Chondrocyte (in vitro differentiated cells): ENCODE data around the gene TOX4. TPM values are rescaled to one million over a fixed set of nuclear protein-coding genes. Genes with fewer than 3 reads are reported as not detected.

Experiments
- total RNA-seq: library from RNA; stranded (reverse); gene quantifications from 3 replicates; pipeline ENCODE4 v1.2.1, GENCODE V29; 2021

TOX4 gene
- total RNA-seq, 1 donor from 2014 or later = 71.8 TPM

Other genes starting within 250 kb of the TOX4 start
- gene HNRNPC, start 207.8 kb upstream of the TOX4 start, total RNA-seq = 286 to 352 TPM (median 291 TPM) in 3 replicates
- gene RPGRIP1, start 197.1 kb upstream of the TOX4 start, total RNA-seq = not detected in 3 replicates
- gene SUPT16H, start 93.2 kb upstream of the TOX4 start, total RNA-seq = 55.8 to 77.2 TPM (median 57.7 TPM) in 3 replicates
- gene CHD8, start 21.1 kb upstream of the TOX4 start, total RNA-seq = 69.7 to 86.2 TPM (median 69.8 TPM) in 3 replicates
- gene RAB2B, start 236 bp upstream of the TOX4 start, total RNA-seq = 38.1 to 44.4 TPM (median 39.7 TPM) in 3 replicates
- gene METTL3, start 34.1 kb downstream of the TOX4 start, total RNA-seq = 29.3 to 38.5 TPM (median 30.4 TPM) in 3 replicates
- gene SALL2, start 49.2 kb downstream of the TOX4 start, total RNA-seq = 8.7 to 13.1 TPM (median 10.1 TPM) in 3 replicates
- not detected in 3 replicates for gene OR10G3, start 102.9 kb downstream of the TOX4 start, total RNA-seq
- gene OR10G2, start 157.7 kb downstream of the TOX4 start, total RNA-seq = not detected in 3 replicates
- not detected in 3 replicates for gene OR4E2, start 176.6 kb downstream of the TOX4 start, total RNA-seq
- gene OR4E1, start 196.6 kb downstream of the TOX4 start, total RNA-seq = not detected in 3 replicates